NK-92 (cell line): ENCODE results near the gene NCOA6.
"Not testable (repeated sequence)": the region's sequence is repeated elsewhere in the genome, so short reads cannot be mapped to it uniquely, and the experiment has no call there.

ENCODE experiments used
- DNase-seq: peaks from one replicate; lab custom pipeline; 2025; ENCODE audit not compliant: unreplicated experiment; lab: John Stamatoyannopoulos, UW

Gene NCOA6

DNA sequence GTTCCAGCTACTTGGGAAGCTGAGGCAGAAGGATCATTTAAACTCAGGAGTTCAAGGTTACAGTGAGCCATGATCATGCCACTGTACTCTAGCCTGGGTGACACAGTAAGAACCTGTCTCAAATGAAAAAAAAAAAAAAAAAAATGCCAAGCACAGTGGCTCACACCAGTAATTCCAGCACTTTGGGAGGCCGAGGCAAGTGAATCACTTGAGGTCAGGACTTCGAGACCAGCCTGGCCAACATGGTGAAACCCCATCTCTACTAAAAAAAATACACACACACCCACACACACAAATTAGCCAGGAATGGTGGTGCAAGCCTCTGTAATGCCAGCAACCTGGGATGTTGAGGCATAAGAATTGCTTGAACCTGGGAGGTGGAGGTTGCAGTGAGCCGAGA lies 102.9 kb downstream of the NCOA6 start:
- not testable (repeated sequence) for DNase-seq

DNA sequence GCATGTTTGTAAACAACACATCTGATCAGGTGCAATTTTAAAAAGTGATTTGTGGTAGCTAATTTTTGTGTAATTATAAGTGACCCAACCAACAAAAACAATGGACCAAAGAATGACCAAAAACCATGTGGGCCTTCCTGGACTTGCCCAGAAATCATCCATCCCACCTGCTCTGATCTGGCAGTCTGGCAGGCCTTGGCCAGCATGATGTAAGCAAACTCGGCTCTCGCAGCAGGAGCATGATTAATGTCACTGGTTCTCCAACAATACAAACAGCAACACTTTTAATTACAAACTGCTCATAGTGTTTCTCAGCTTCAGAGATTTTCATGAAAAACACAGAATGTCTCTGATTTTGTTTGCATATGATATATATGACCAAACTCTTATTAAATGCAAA lies 105.2 kb downstream of the NCOA6 start:
- DNase-seq: no peak

DNA sequence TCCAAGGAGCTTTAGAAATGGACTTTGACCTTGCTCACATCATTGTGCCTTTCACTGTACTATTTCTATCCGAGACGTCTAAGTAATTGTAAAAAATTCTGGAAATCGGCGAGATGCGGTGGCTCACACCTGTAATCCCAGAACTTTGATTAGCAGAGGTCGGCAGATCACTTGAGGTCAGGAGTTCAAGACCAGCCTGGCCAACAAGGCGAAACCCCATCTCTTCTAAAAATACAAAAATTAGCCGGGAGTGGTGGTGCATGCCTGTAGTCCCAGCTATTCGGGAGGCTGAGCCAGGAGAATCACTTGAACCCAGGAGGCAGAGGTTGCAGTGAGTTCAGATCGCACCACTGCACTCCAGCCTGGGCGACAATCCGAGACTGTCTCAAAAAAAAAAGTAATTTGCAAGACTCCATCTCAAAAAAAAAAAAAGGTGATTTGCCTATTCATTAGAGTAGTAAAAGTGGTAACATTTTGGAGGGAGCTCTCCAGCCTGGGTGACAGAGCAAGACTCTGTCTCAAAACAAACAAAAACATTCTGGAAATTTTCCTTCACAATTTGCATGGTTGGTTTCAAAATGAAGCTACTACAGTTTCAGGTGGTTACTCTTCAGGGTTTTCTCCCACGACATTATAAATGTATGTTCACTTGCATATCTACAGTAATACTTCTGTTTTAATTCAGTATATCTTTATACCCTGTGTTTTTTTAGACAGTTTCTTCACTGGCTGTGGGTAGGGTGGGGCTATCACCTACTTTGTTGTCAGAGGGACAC lies 106.0 kb downstream of the NCOA6 start:
- not testable (repeated sequence) for DNase-seq

DNA sequence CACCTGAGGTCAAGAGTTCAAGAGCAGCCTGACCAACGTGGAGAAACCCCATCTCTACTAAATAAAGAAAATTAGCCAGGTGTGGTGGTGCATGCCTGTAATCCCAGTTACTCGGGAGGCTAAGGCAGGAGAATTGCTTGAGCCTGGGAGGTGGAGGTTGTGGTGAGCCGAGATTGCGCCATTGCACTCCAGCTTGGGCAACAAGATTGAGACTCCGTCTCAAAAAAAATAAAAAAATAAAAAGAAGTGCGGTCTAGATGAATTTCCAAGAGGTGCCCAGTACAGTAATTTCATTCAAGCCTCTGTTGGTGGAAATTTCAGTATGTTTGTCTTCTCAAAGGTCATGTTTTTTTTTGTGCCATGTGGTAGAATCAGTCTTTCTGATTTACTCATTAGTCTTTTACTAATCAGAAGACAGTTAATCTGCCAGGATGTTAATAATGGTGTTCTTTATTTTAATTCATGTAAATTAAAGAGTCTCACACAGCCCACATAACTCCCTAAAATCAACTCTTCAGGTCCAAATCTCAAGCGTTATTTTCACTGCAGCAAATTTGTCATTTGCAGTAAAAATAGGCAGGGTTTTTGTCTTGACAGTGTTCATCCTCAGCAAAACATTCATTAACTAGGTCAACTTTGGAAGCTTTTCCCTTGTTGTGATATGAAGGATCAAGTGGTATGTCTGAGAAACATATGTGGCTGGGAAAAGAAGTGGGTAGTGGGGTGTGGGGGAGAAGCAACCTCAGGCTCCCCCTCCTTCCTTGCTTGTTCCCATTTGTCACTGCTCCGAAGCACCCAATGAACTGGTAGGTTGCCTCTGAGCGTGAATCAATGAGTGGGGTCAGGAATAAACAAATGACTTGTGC lies 108.0 kb downstream of the NCOA6 start:
- DNase-seq: no peak

DNA sequence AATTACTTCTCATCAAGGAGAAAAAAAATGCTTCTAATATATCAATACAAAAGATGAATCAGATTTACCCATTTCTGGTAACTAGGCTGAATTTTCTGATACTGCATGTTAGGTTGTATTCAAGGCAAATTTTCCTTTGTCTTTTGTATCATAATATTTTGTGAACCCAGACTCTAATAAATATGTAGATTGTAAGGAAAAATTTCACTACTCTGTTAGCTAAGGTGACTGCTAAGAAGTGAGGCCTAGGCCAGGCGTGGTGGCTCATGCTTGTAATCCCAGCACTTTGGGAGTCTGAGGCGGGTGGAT lies 108.6 kb downstream of the NCOA6 start:
- no peak for DNase-seq

DNA sequence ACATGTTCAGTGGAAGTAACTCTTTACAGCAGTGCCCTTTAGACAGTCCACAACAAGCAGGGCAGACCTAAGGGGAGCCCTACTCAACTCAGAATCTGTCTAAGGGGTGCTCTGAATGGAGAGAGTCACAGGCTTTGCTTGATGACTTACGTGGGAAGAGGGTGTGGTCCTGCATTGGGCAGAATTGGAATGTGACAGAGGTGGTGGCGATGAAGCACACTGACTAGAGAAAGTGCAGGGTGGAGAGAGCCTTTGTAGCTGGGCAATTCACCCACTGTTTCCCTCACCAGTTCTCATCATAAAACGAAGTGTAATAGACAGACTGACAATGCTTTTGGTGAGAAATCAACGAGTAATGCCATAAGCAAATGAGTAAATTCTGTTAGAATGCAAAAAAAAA lies 110.1 kb downstream of the NCOA6 start:
- no peak for DNase-seq

DNA sequence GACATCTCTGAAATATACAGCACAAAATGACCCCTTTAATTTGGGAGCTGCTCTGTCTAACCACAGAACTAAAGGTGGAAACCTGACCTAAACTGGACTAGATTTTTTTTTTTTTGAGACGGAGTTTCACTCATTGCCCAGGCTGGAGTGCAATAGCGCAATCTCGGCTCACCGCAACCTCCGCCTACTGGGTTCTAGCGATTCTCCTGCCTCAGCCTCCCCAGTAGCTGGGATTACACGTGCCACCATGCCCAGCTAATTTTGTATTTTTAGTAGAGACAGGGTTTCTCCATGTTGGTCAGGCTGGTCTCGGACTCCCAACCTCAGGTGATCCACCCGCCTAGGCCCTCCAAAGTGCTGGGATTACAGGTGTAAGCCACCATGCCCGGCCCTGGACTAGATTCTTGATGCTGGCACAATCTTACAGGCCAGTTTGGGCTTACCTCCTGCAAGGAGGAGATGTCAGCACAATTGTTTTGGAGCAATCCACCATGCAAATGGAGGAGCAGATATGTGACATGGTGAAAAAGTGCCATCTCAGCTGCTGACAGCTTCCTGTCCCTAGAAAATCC lies 111.4 kb downstream of the NCOA6 start:
- not testable (repeated sequence) for DNase-seq

DNA sequence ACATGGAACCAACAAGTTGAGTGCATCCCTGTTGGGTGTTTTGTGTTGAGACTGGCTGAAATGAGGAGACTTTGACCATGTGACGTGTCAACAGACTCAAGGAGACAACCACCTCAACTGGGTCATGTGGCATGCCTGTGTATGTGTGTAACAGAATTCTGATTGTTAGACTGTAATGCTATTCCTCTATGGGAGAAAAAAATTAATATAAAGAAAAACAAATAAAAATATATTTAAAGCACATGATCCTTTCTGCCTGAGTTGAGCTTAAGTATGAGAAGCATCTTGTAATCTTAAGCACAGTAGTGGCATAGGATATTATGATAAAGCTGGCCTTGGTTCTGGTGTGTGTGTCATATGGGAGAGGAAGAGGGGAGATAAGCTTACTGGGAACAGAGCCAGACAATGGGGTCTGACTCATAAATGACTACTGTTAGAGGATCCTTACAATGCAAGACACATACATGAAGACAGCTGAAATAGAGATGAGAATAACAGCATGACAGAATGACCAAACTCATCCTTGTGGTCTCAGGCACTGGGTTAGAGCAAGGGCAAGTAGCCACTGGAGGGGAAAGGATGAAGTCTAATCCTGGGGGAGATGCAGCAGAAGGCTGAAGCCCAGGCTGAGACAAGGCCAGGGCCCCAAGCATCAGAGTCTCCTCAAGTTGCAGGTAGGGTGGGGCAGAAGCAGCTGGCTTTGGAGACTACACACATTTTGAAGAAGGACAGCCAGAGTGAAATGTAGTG lies 112.1 kb downstream of the NCOA6 start:
- DNase-seq: no peak

DNA sequence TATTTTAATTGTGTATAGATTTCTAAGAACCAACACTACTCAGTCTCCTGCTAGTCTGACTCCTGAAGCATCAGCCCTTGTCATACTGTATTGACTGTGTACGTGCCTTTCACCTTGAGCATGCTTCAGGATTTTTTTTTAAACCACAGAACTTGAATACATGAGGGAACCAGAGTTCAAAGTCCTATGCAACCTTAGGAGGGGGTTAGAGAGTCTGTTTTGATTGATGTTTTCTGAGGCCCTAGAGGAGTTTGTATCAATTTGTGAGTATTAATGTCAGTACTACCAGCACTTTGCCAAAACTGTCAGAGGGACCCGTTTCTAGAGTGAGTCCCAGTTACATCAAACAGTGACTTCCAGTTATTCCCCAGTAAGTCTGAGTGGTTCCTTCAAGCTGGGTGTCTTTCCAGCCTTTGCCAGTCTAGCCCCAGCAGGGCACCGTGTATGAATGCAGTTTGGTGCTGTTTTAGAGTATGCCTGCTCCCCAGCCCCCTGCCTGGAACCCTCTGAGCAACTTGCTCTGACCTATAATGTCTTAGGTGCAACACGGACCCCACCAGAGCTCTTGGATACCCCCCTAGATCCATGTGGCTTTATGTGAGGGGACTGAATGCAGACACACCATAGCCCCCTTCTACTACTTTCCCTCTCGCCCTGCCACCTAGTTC lies 112.8 kb downstream of the NCOA6 start:
- DNase-seq: no peak

DNA sequence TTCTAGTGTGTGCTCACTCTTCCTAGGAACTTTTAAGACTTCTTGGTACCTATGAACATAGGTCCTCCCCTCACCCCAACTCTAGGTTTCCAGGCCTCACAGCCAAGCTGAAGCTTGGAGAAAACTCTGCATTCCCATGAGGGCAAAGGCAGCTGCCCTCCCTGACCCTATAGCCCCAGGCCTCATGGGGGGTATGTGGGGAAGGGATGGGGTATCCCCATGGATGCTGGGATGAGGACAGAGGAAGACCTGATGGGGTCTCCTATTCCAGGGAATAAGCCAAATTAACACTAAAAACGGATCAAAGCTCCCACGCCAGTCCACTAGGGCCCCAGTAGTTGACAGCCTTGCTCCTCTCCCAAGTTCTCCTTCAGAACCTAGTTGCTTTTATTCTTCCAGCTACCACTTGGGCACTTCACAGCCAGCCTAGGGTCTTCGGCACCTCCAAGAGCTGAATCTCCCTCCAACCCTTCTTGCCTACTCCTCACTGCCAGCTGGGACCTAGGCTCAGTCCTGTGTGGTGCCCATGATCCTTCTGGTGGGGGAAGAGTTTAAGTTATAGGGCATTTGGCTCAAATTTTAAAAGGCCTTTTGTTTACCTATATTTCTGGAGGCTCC lies 113.5 kb downstream of the NCOA6 start:
- DNase-seq: no peak

DNA sequence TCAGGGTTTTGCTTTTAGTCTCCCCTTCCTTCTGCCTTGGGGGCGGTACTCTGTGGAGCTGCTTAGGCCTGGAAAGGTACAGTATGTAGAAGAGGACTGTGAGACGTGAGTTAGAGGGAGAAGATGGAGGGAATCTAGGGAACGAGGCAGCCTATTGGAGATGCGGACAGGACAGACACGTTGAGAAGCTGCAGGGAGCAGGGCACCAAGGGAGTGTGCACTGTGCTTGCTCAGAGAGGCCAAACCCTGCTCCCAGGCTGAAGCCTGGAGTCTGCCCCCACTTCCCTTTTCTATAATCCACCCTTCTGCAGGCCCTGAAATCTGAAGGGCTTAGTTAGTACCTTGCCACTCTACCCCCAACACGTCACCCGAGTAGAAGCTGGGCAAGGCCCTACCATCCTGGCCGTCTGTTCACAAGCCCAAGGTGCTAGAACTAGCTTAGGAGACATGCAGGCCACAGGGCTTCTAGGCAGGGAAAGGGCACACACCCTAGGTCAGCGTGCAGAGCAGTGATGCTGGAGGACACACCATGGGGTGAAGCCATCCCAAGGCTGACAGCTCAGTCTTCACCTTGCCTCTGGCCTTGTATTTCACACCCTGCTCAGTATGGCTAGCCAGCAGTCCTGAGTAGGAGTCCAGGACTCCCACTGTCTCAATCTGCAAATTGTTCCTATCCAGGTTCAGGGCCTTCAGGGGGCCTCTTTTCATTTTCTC lies 114.4 kb downstream of the NCOA6 start:
- no peak for DNase-seq

DNA sequence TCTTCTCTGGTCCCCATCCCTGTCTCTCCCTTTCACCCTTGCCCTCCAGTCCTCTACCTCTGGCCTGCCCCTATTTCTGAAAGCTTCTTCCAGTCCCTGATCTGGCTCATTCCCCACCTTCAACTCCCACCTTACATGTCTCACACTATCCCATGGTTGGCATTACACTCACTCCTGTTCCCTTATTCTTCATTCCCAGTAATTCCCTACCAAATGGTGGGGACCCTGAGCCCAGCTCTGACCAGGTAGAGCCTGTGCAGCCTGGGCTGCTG lies 114.9 kb downstream of the NCOA6 start:
- DNase-seq: no peak

DNA sequence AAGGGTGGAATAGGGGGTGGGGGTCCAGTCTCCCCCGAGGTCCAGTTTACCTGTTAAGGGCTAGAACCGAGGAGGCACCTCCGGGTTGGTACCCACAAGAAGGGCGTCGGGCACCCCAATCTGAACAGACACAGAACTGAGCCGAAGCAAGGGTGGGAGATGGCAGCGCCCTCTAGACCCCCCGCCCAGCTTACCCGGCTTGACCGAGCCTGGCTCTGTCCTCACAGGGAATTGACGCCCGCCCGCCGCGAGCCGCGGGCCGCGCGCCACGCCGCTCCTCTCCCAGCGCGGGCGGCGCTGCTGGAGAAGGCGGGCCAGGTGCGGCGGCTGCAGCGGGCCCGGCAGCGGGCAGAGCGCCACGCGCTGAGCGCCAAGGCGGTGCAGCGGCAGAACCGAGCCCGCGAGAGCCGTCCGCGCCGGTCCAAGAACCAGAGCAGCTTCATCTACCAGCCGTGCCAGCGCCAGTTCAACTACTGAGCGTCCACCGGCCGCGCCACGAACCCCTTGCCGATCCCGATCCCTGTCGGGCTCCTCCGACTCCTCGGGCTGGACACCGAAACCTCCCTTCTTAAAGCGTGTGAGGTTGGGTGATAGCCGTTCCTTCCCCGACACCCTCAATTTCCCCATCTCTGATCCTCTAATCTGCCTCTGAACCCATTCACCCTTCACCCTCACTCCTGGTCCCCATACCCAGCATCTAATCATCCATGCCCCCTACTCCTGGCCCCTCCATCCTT lies 115.5 kb downstream of the NCOA6 start:
- no peak for DNase-seq

DNA sequence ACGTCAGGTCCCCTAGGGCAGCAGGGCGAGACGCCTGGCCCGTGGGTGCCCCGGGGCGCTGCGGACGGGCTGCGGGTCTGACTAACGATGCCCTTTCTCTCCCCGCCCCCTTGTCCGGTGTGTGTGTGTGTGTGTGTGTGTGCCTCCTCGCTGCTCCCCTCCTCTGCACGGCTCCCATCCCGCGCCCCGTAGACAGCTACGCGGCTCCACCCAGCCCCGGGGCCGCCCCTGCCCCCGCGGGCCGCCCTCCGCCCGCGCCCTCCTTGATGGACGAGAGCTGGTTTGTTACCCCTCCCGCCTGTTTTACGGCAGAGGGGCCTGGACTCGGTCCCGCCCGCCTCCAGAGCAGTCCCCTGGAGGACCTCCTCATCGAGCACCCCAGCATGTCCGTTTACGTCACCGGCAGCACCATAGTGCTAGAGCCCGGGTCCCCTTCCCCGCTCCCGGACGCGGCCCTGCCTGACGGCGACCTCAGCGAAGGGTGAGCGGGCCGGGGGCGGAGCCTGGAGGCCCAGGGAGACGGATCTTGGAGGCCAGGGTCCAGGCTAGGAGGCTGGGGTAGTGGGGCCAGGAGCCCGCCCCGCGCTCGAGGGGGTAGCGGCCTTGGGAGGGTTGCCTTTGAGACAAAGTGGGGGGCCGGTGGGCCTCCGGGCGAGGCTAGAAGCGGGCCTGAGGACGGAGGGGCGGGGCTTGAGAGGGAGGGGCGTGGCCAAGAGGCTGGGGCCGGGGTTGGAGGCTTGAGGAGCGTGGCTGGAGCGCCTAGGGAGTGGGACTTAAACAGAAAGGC lies 116.2 kb downstream of the NCOA6 start:
- DNase-seq: no peak

DNA sequence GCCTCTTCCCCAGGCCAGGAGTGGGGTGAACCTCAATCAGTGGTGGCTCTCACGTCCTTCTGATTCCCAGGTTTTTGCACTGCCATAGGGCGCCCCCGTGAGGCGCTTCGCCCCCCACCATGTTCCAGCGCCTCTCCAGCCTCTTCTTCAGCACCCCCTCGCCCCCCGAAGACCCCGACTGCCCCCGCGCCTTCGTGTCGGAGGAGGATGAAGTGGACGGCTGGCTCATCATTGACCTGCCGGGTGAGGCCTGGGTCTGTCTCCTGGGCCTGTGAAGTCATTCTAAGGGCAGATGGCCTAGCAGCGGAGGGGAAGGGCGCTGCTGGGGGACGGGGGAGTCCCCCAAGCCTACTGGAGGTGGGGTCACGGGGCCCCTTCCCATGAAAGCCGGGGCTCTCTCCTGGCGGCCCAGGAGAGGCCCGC lies 116.8 kb downstream of the NCOA6 start:
- no peak for DNase-seq

DNA sequence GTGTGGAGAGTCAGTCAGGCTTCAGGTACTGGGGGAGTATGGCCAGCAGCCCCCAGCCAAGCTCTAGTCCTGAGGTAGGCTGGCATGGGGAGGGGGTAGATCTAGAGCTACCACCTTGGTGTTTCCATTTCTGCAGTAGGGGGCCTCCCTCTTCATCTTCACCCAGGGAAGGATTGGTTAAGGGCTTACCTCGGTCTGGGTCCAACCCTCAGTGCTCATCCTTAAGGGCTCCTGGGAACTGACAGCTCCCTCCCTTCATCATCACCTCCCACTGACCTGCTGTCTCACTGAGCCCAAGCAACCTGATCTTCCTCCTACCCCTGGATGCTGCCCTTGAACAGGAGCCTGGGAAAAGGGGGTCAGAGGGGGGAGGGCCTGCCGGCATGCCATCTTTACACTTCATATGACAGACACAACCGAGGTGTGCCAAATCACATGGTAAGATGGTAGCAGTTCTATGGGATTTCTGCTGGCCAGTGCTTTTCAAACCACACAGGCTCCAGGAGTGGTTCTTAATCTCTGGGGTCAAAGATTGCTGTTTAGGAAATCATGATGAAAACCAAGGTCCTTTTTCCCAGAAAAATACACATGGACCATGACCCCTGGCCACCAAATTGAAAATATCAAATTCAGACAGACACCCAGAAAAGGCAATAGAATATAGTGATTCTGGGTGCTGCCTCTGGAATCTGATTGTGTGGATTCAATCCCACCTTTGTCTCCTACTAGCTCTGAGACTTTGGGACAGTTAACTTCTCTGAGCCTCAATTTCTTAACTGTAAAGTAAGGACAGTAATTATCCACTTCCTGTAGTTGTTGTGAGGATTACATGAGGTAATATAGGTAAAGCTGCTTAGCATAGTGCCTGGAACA lies 118.3 kb downstream of the NCOA6 start:
- DNase-seq: no peak

DNA sequence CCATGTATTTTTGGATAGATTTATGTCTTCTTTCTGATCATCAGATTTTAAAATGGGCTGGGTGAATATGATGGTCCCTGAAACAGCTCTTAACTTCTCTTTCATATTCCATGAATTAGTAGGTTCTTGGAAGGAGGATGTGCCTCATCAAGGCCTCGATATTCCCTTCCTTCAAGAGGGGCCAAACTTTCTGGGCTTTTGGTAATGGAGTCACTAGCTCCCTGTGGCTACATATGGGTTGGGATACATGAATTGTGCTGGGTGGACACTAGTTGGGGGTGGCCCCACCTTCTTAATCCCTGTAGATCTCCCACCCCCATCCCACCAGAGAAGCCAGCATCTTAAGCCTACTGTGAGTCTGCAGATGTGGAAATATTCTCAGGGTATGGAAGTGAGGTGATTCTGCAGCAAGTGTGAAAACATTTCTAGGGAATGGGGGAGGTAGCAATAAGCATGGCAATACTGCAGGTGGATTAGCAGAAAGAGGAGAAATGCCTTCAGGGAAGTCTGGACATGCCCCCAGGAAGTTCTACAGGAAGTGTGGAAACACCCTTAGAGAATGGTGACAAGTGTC lies 119.1 kb downstream of the NCOA6 start:
- DNase-seq: no peak
